ENCODE measurements around the gene SRGAP3.

DNA sequence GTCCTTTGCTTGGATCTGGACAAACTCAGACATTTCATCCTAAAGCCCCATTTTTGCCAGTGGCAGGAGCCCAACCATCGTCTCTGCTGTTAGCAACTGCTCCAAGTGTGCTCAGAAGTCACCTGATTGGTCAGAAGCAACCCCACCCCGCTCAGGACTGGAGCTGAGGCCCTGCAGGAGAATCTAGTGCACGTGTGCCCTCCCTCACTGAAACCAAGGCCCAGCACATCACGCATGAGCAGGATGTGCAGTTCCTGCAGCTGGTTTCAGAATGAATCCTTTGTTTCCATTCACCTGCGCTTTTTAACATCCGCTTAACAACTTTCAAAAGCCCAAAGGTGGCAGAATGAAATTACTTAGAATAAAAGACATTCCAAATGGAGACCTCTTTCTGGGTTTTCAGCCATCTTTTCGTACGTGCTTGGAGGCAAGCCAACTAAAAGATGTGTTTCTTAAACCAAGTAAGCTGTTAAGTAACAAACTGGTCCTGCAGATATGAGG lies 81.2 kb downstream of the SRGAP3 start:
- TF ChIP-seq, protein P1, sequence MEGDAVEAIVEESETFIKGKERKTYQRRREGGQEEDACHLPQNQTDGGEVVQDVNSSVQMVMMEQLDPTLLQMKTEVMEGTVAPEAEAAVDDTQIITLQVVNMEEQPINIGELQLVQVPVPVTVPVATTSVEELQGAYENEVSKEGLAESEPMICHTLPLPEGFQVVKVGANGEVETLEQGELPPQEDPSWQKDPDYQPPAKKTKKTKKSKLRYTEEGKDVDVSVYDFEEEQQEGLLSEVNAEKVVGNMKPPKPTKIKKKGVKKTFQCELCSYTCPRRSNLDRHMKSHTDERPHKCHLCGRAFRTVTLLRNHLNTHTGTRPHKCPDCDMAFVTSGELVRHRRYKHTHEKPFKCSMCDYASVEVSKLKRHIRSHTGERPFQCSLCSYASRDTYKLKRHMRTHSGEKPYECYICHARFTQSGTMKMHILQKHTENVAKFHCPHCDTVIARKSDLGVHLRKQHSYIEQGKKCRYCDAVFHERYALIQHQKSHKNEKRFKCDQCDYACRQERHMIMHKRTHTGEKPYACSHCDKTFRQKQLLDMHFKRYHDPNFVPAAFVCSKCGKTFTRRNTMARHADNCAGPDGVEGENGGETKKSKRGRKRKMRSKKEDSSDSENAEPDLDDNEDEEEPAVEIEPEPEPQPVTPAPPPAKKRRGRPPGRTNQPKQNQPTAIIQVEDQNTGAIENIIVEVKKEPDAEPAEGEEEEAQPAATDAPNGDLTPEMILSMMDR (IDR thresholded peaks at IDR 0.05) = no peak
- TF ChIP-seq EZH2 (IDR thresholded peaks at IDR 0.05; ENCODE audit: borderline replicate concordance, insufficient read depth, low read depth, low read length, poor library complexity, severe bottlenecking) = no peak

Data from B cell (primary cell).